ENCODE data around the gene DUSP22.

DUSP22 gene

DNA sequence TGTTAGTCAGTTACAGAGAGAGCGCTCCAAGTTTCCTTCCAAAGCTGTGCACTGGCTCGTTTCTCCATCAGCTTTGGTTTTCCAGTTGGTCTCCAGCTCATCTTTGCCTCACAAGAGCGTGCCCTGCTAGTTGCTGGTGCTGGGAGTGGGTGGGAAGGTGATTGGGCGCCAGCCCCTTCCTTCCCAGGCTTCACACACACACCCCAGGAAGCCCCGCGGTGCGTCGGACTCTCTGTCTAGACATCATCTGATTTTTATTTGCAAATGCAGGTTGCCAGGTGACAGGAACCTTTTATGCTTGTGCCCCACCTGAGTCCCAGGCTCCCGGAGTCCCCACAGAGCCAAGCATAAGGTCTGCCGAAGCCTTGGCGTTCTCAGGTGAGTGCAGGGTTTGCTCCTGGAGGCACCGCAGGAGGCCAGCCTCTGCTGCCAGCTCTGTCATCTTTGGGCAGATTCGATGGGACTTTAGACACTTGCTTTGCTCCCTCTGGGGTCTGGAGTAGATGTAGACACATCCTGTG, 106.3 kb downstream of the DUSP22 start:
- no peaks in the 10 kb centered on the region for H3K79me2 ChIP-seq (ENCODE audit: control insufficient read depth, low read length)
- H3K27me3 ChIP-seq (ENCODE audit: control insufficient read depth, low read length): peaks cover 16% of the 10 kb centered on the region
- H3K9me3 ChIP-seq (ENCODE audit: control insufficient read depth, insufficient read depth, low read length): no peaks in the 10 kb centered on the region
- H3K4me3 ChIP-seq (ENCODE audit: low read length): no peak overlapping the region
- H3K9me2 ChIP-seq (replicated peaks; ENCODE audit: control insufficient read depth, low read length): no peaks in the 10 kb centered on the region
- no peak overlapping the region for H3K27ac ChIP-seq (ENCODE audit: low read depth, low read length)
- H4K20me1 ChIP-seq (ENCODE audit: control insufficient read depth, insufficient read depth, low read depth, low read length): no peaks in the 10 kb centered on the region
- TF ChIP-seq, protein P1, sequence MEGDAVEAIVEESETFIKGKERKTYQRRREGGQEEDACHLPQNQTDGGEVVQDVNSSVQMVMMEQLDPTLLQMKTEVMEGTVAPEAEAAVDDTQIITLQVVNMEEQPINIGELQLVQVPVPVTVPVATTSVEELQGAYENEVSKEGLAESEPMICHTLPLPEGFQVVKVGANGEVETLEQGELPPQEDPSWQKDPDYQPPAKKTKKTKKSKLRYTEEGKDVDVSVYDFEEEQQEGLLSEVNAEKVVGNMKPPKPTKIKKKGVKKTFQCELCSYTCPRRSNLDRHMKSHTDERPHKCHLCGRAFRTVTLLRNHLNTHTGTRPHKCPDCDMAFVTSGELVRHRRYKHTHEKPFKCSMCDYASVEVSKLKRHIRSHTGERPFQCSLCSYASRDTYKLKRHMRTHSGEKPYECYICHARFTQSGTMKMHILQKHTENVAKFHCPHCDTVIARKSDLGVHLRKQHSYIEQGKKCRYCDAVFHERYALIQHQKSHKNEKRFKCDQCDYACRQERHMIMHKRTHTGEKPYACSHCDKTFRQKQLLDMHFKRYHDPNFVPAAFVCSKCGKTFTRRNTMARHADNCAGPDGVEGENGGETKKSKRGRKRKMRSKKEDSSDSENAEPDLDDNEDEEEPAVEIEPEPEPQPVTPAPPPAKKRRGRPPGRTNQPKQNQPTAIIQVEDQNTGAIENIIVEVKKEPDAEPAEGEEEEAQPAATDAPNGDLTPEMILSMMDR (IDR thresholded peaks at IDR 0.05; ENCODE audit: low read depth, low read length, poor library complexity, severe bottlenecking): no peak
- no peak for TF ChIP-seq EZH2phosphoT487 (IDR thresholded peaks at IDR 0.05; ENCODE audit: borderline replicate concordance, low read length)
- no peaks in the 10 kb centered on the region for H3K36me3 ChIP-seq (ENCODE audit: control insufficient read depth, low read length)
- H3K4me2 ChIP-seq (ENCODE audit: low read length): no peak overlapping the region
- H3K4me1 ChIP-seq (ENCODE audit: control insufficient read depth, low read length): no peaks in the 10 kb centered on the region; the same call in 1 of the 2 replicates
- H3F3A ChIP-seq (ENCODE audit: control insufficient read depth, insufficient read depth): no peaks in the 10 kb centered on the region

DNA sequence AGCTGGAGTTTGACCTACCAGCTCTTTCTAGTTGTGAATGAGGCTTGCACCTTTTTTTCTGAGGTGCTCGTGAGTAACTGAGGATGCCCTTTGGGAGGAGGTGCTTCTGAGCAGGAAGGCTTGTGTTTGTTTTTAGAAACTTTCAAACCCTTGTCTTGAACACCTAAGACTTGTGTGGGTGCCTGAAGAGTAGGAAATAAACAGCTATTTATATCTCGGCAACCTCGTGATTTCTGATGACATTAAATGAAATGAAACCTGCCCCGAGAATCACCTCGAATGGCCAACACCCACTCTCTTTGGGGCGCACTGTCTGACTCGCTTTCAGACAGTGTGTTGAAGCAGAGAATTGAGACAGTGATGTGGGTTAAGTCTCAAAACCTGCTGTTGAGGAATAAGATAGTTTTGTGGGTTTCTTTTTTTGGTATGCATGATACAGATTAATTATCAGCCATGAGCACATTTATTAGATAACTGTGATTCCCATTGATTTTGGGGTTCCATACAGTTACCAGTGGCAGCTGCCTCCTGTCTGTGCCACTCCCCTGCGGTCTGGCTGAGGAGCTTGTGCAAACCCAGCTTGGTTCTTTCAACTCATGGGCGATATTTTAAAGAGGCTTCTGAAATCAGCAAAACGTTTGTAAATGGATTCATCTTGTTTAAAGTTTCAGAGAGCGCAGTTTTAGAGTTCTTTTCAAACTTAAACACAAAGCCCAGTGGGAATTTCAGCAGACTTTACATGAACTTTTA, 107.7 kb downstream of the DUSP22 start:
- Histone ChIP-seq H3K4me2 (ENCODE audit: low read length) (no peak overlapping the region), H3K4me1 (ENCODE audit: control insufficient read depth, low read length) (peaks cover 4% of the 10 kb centered on the region), H3K9me2 (replicated peaks; ENCODE audit: control insufficient read depth, low read length) (no peaks in the 10 kb centered on the region), H4K20me1 (ENCODE audit: control insufficient read depth, insufficient read depth, low read depth, low read length) (no peaks in the 10 kb centered on the region), H3K36me3 (ENCODE audit: control insufficient read depth, low read length) (no peaks in the 10 kb centered on the region), H3K4me3 (ENCODE audit: low read length) (no peak overlapping the region), H3F3A (ENCODE audit: control insufficient read depth, insufficient read depth) (no peaks in the 10 kb centered on the region), H3K27me3 (ENCODE audit: control insufficient read depth, low read length) (peaks cover 10% of the 10 kb centered on the region), H3K27ac (ENCODE audit: low read depth, low read length) (no peak overlapping the region), H3K9me3 (ENCODE audit: control insufficient read depth, insufficient read depth, low read length) (no peaks in the 10 kb centered on the region), H3K79me2 (ENCODE audit: control insufficient read depth, low read length) (no peaks in the 10 kb centered on the region)
- TF ChIP-seq EZH2phosphoT487 (IDR thresholded peaks at IDR 0.05; ENCODE audit: borderline replicate concordance, low read length): no peak
- TF ChIP-seq, protein P1 (IDR thresholded peaks at IDR 0.05; ENCODE audit: low read depth, low read length, poor library complexity, severe bottlenecking): no peak

DNA sequence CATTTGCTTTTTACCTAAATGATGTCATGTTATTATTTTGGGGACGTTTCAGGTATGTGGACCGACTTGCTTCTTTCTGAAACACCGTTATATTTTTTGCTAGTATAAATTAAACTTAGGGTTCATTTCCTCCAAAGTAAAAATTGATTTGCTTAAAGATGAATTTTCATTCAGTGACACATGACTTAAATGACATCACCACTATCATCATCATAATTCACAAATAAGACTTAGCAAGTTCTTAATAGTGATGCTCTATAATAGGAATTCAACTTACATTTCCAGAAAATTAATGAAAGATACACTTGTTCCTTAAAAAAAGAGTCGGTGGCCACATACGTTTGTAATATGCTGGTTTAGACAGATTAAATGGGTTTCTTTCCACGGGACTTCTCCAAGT, 108.5 kb downstream of the DUSP22 start:
- Histone ChIP-seq H4K20me1 (ENCODE audit: control insufficient read depth, insufficient read depth, low read depth, low read length) (no peaks in the 10 kb centered on the region), H3K79me2 (ENCODE audit: control insufficient read depth, low read length) (no peaks in the 10 kb centered on the region), H3K36me3 (ENCODE audit: control insufficient read depth, low read length) (no peaks in the 10 kb centered on the region), H3K27ac (ENCODE audit: low read depth, low read length) (no peak overlapping the region), H3K9me2 (replicated peaks; ENCODE audit: control insufficient read depth, low read length) (no peaks in the 10 kb centered on the region), H3K4me3 (ENCODE audit: low read length) (no peak overlapping the region), H3K4me2 (ENCODE audit: low read length) (no peak overlapping the region), H3F3A (ENCODE audit: control insufficient read depth, insufficient read depth) (no peaks in the 10 kb centered on the region), H3K4me1 (ENCODE audit: control insufficient read depth, low read length) (peaks cover 8% of the 10 kb centered on the region), H3K27me3 (ENCODE audit: control insufficient read depth, low read length) (peaks cover 10% of the 10 kb centered on the region), H3K9me3 (ENCODE audit: control insufficient read depth, insufficient read depth, low read length) (no peaks in the 10 kb centered on the region)
- no peak for TF ChIP-seq EZH2phosphoT487 (IDR thresholded peaks at IDR 0.05; ENCODE audit: borderline replicate concordance, low read length)
